AG08396 (cell line): Measurements from ENCODE around the gene NLRX1.
"Not testable (repeated sequence)": the region's sequence is repeated elsewhere in the genome, so short reads cannot be mapped to it uniquely, and the experiment has no call there.

ENCODE experiments used
- DNase-seq: peaks from one replicate; pipeline ENCODE4 v3.0.0; 2012; ENCODE audit warnings: low spot score, mixed read lengths

Gene NLRX1

GRCh38 chr11:119206511-119207414, 38.2 kb downstream of the NLRX1 start:
- DNase-seq, result peak; percentile 45

- no peak for DNase-seq
These were observed 39.0 kb downstream of the NLRX1 start for GRCh38 chr11:119207415-119207960.

DNA sequence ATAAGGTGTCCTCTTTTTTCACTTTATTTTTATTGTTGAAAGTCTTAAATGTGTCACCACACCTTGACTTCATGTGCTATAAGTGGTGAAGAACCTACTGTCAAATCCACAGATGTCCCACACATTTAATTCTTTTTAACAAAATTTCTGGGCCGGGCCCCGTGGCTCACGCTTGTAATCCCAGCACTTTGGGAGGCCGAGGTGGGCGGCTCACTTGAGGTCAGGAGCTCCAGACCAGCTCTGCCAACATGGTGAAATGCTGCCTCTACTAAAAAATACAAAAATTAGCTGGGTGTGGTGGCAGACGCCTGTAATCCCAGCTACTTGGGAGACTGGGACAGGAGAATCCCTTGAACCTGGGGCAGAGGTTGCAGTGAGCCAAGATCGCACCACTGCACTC, 40.7 kb downstream of the NLRX1 start:
- no peak for DNase-seq

GRCh38 chr11:119210050-119210449, 41.5 kb downstream of the NLRX1 start:
- no peak for DNase-seq

GRCh38 chr11:119218141-119218878, 49.8 kb downstream of the NLRX1 start:
- DNase-seq, result peak; percentile 77

DNA sequence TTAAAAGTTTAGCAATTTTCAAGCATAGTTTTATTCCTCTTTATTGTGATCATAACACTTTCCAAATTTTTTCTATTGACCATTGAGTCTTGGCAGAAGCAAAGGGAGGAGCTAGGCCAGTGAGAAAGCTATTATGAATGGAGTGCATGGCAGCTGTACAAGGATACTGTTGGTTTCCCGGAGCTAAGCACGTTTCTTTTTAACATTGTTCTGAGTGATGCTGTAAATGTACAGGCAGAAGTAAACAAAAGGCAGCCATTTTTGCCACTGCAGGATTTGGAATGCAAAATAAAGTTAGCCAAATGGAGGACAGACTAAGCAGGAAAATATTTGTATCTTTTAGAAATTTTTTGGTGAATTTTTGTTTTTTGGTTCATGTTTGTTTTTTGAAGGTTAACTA, 53.8 kb downstream of the NLRX1 start:
- peak; percentile 65 for DNase-seq

DNA sequence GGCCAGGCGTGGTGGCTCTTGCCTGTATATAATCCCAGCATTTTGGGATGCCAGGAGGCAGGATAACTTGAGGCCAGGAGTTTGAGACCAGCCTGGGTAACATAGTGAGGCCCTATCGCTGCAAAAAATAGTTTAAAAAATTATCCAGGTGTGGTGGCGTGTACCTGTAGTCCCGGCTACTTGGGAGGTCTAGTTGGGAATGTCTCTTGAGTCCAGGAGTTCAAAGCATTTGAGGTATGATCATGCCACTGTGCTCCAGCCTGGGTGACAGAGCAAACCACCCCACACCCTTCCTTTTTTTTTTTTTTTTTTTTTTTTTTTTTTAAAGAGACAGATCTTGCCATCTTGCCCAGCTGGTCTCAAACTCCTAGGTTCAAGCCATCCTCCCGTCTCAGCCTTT, 54.4 kb downstream of the NLRX1 start:
- DNase-seq, result no peak

DNA sequence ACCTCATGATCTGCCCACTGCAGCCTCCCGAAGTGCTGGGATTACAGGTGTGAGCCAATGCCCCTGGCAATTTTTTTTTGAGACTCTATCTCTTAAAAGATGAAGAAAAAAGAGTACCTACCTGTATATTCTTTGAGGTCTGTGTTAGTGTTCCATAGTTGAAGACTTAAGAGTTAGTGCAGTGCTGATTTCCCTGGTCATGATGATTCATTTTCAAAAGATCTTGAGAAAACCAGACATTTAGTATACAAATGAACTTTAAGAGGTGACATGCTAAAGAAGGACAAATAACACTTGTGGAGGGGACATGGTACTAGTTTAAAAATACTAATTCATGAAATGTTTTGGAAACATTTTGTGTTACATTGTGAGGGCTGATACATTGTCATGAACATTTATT, 55.3 kb downstream of the NLRX1 start:
- DNase-seq, result no peak

GRCh38 chr11:119228535-119229287, 60.2 kb downstream of the NLRX1 start:
- DNase-seq, result not testable (repeated sequence)

GRCh38 chr11:119229288-119229672, 60.8 kb downstream of the NLRX1 start:
- DNase-seq, result no peak

DNA sequence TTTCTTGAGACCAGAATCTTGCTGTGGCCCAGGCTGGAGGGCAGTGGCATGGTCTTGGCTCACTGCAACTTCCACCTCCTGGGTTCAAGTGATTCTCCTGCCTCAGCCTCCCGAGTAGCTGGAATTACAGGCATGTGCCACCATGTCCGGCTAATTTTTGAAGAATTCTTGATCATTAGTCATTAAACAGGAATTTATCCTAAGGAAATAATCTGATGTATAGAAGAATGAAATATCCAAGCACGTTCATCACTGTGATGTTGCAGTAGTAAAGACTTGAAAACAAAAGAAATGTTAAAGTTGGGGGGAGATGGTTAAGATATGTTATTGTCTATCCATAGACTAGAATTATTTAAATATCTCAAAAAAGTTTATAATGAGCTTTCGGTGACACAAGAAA, 61.2 kb downstream of the NLRX1 start:
- no peak for DNase-seq
